Fibroblast of lung (primary cell): ENCODE results near the gene CRYBG1. TPM values are rescaled to one million over a fixed set of nuclear protein-coding genes. Genes with fewer than 3 reads are reported as not detected.
A peak's percentile ranks its signal among the peaks of the same experiment; 100 is the strongest.

Experiments
- DNase-seq, 2 donors: peaks; one replicate each; pipeline versions ENCODE4 v3.0.0 to v3.0.0-alpha.2; 2010; ENCODE audit warnings: low read depth in 2 of 2
- H2AFZ ChIP-seq: 2 replicates; pipeline ENCODE4 v1.5.1; 2012; ENCODE audit warnings: low read length, control low read depth, inconsistent platforms
- H3K27ac ChIP-seq: 2 replicates; pipeline ENCODE4 v1.5.1; 2011; ENCODE audit warnings: low read length, control low read depth; ENCODE audit not compliant: insufficient read depth
- H3K27me3 ChIP-seq: 2 replicates; pipeline ENCODE4 v1.5.1; 2011; ENCODE audit warnings: mild to moderate bottlenecking, low read length; ENCODE audit not compliant: control insufficient read depth, insufficient read depth
- H3K36me3 ChIP-seq: 2 replicates; pipeline ENCODE4 v1.5.1; 2011; ENCODE audit warnings: low read length; ENCODE audit not compliant: control insufficient read depth, insufficient read depth
- H3K4me1 ChIP-seq: 2 replicates; pipeline ENCODE4 v1.5.1; 2011; ENCODE audit warnings: low read length; ENCODE audit not compliant: control insufficient read depth, insufficient read depth; ENCODE audit errors: extremely low read depth
- H3K4me2 ChIP-seq: 2 replicates; pipeline ENCODE4 v1.5.1; 2011; ENCODE audit warnings: low read length, control low read depth; ENCODE audit not compliant: insufficient read depth; ENCODE audit errors: extremely low read depth
- H3K4me3 ChIP-seq, 4 experiments: fragments of 200-600 bp in 1 of 4; sonication (generic) in 1 of 4; replicated peaks in 1 of 4; 2 replicates each; pipeline ENCODE4 v1.5.1; 2011 to 2016; ENCODE audit warnings: low read length in 4 of 4, low read depth in 3 of 4, mild to moderate bottlenecking in 3 of 4, control low read depth in 2 of 4, inconsistent platforms in 1 of 4, mixed read lengths in 1 of 4; ENCODE audit not compliant: insufficient read depth in 1 of 4; ENCODE audit errors: control extremely low read depth in 1 of 4
- H3K79me2 ChIP-seq: 2 replicates; pipeline ENCODE4 v1.5.1; 2012; ENCODE audit warnings: mild to moderate bottlenecking, low read length, inconsistent platforms; ENCODE audit not compliant: control insufficient read depth, insufficient read depth
- H3K9ac ChIP-seq: 2 replicates; pipeline ENCODE4 v1.5.1; 2011; ENCODE audit warnings: mild to moderate bottlenecking, low read length, control low read depth; ENCODE audit not compliant: insufficient read depth
- H3K9me3 ChIP-seq: 2 replicates; pipeline ENCODE4 v1.5.1; 2012; ENCODE audit warnings: low read depth, low read length; ENCODE audit not compliant: control insufficient read depth, insufficient read depth
- H4K20me1 ChIP-seq: 2 replicates; pipeline ENCODE4 v1.5.1; 2011; ENCODE audit warnings: low read length; ENCODE audit not compliant: control insufficient read depth, insufficient read depth; ENCODE audit errors: extremely low read depth
- CTCF ChIP-seq, 2 donors: IDR thresholded peaks in 1 of 2; conservative IDR thresholded peaks in 1 of 2; 1 replicate in 1 of 2; 2 replicates in 1 of 2; pipeline ENCODE4 v1.5.1; 2011 to 2012; ENCODE audit warnings: low read length in 2 of 2, control low read depth in 1 of 2, inconsistent platforms in 1 of 2, low read depth in 1 of 2, mild to moderate bottlenecking in 1 of 2
- EZH2 ChIP-seq: IDR thresholded peaks from 2 replicates; pipeline ENCODE4 v1.5.1; 2012; ENCODE audit warnings: low read length, control low read depth, mild to moderate bottlenecking; ENCODE audit errors: missing control alignments
- polyA plus RNA-seq, 2 donors: library from polyadenylated mRNA; depleted of rRNA in 1 of 2; stranded (reverse) in 1 of 2; unstranded in 1 of 2; fragments of >200 nt; gene quantifications; 2 replicates each; pipeline ENCODE4 v1.2.1, GENCODE V29; 2011 to 2012; ENCODE audit warnings: missing spikeins in 1 of 2
- total RNA-seq: library from RNA; depleted of rRNA; stranded (reverse); fragments of >200 nt; gene quantifications from 2 replicates; pipeline ENCODE4 v1.2.1, GENCODE V29; 2014

The CRYBG1 gene
- total and polyA plus RNA-seq, 2 donors (not counting 1 experiment from before 2014, with no cell fraction given) = 4.3 to 10.1 TPM

DNA sequence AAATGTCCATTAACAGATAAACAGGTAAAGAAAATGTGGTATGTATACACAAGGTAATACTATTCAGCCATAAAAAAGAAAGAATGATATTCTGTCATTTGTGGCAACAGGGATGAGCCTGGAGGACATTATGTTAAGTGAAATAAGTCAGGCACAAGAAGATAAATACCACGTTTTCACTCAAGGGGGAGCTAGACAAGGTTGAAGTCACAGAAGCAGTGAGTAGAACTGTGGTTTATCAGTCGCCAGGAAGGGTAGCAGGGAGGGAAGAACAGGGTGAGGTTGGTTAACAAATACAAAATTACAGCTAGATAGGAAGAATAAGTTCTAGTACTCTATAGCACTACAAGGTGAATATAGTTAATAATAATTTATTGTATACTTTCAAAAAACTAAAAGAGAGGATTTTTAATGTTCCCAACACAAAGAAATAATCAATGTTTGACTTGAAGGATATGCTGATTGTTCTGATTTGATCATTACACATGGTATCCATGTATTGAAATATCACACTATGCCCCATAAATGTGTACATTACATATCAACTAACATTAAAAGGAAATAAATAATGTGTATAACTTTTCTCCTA, 247.7 kb downstream of the CRYBG1 start:
- no peak overlapping the region for H2AFZ ChIP-seq
- peak; percentile 51 to 59 for DNase-seq
- TF ChIP-seq CTCF (conservative IDR thresholded peaks at IDR 0.05 in 1 of 2, IDR thresholded peaks at IDR 0.05 in 1 of 2; ENCODE audit: low read depth in 1 of 2, low read length in 2 of 2) (peak; percentile 60 to 65), EZH2 (no peak)

DNA sequence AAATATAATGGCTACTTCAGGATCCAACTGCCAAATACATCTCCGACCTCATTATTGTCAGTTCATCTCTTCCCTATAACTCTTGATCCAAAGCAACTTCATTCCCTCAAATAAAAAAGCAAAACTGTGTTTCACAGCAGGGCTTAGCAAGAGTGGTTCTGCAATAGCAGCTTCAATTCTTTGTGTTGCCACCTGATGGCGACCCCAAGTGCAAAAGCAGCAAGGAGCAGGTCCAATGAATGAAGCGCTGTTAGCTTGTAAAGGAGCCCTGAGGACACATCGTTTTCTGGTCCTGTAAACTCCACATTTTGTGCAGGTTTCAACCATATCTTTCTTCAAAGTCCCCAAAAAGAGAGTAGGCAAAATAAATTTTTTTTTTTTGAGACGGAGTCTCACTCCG, 249.2 kb downstream of the CRYBG1 start:
- Histone ChIP-seq H4K20me1 (no peaks in the 10 kb centered on the region), H3K9ac (no peak overlapping the region), H3K4me1 (no peaks in the 10 kb centered on the region), H3K27me3 (no peaks in the 10 kb centered on the region), H3K27ac (no peak overlapping the region), H3K4me3 (no peak overlapping the region), H3K36me3 (no peaks in the 10 kb centered on the region), H2AFZ (no peak overlapping the region), H3K79me2 (no peaks in the 10 kb centered on the region), H3K9me3 (no peaks in the 10 kb centered on the region), H3K4me2 (no peak overlapping the region)
- TF ChIP-seq CTCF (conservative IDR thresholded peaks at IDR 0.05 in 1 of 2, IDR thresholded peaks at IDR 0.05 in 1 of 2; ENCODE audit: low read depth in 1 of 2, low read length in 2 of 2) (peak; percentile 25 to 35), EZH2 (no peak)
- no peak for DNase-seq

More for the DNA sequence above, 247.7 kb downstream of the CRYBG1 start:
- Histone ChIP-seq H3K36me3 (no peaks in the 10 kb centered on the region), H3K27ac (no peak overlapping the region), H3K79me2 (no peaks in the 10 kb centered on the region), H3K4me2 (no peak overlapping the region), H3K9ac (no peak overlapping the region), H3K9me3 (no peaks in the 10 kb centered on the region), H4K20me1 (no peaks in the 10 kb centered on the region), H3K4me3 (no peak overlapping the region), H3K27me3 (no peaks in the 10 kb centered on the region), H3K4me1 (no peaks in the 10 kb centered on the region)

DNA sequence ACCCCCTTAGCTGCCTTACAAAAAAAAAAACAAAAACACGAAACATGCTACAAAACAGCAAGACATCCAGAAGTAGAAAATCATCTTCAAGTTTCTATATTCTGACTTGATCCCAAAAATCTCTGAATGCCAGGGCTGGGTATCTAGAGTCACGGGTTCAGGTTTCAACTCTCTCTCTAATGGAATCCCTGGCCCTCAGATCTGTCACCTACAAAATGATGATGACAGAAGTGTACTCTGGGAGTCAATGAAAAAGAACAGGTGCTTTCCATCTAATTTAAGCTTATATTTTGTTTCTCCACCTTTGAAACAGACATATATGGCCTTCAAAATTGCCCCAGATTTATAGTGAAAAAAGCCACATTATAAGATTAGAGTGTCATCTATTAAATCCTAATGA, 250.5 kb downstream of the CRYBG1 start:
- H3K4me2 ChIP-seq = no peak overlapping the region
- H3K9me3 ChIP-seq = no peaks in the 10 kb centered on the region
- H3K9ac ChIP-seq = no peak overlapping the region
- no peaks in the 10 kb centered on the region for H3K4me1 ChIP-seq
- H3K27me3 ChIP-seq = no peaks in the 10 kb centered on the region
- no peak overlapping the region for H2AFZ ChIP-seq
- no peak overlapping the region for H3K4me3 ChIP-seq
- DNase-seq = no peak
- H3K27ac ChIP-seq = no peak overlapping the region
- H4K20me1 ChIP-seq = no peaks in the 10 kb centered on the region
- H3K36me3 ChIP-seq = no peaks in the 10 kb centered on the region
- no peaks in the 10 kb centered on the region for H3K79me2 ChIP-seq
- TF ChIP-seq CTCF (conservative IDR thresholded peaks at IDR 0.05 in 1 of 2, IDR thresholded peaks at IDR 0.05 in 1 of 2; ENCODE audit: low read depth in 1 of 2, low read length in 2 of 2) (no peak), EZH2 (no peak)
